CD4-positive, alpha-beta T cell treated with Interferon gamma for 1 hour (primary cell): ENCODE data around the gene BAIAP2L2.
"Not testable (repeated sequence)": the region's sequence is repeated elsewhere in the genome, so short reads cannot be mapped to it uniquely, and the experiment has no call there.

Experiments used
- DNase-seq: peaks from one replicate; pipeline ENCODE4 v3.0.0-alpha.2; 2020

The BAIAP2L2 gene

GRCh38 chr22:38080474-38080849 lies 30.0 kb downstream of the BAIAP2L2 start:
- no peak for DNase-seq

GRCh38 chr22:38079804-38080203 lies 30.7 kb downstream of the BAIAP2L2 start:
- DNase-seq: no peak

- DNase-seq: not testable (repeated sequence)
These were observed 31.3 kb downstream of the BAIAP2L2 start for GRCh38 chr22:38079208-38079607.

GRCh38 chr22:38078046-38078840 lies 32.2 kb downstream of the BAIAP2L2 start:
- no peak for DNase-seq

GRCh38 chr22:38077595-38077994 lies 32.9 kb downstream of the BAIAP2L2 start:
- DNase-seq: no peak

GRCh38 chr22:38077096-38077495 lies 33.4 kb downstream of the BAIAP2L2 start:
- no peak for DNase-seq

- no peak for DNase-seq
These were observed 34.5 kb downstream of the BAIAP2L2 start for GRCh38 chr22:38075961-38076360.

GRCh38 chr22:38075105-38075825 lies 35.2 kb downstream of the BAIAP2L2 start:
- no peak for DNase-seq

GRCh38 chr22:38074181-38075104 lies 36.0 kb downstream of the BAIAP2L2 start:
- DNase-seq: no peak

GRCh38 chr22:38073150-38074130 lies 37.0 kb downstream of the BAIAP2L2 start:
- no peak for DNase-seq

GRCh38 chr22:38072322-38073149 lies 37.9 kb downstream of the BAIAP2L2 start:
- no peak for DNase-seq

- no peak for DNase-seq
These were observed 38.8 kb downstream of the BAIAP2L2 start for GRCh38 chr22:38071421-38072321.

- no peak for DNase-seq
These were observed 40.1 kb downstream of the BAIAP2L2 start for GRCh38 chr22:38070250-38070921.

- no peak for DNase-seq
These were observed 40.9 kb downstream of the BAIAP2L2 start for GRCh38 chr22:38069372-38070249.

GRCh38 chr22:38068641-38069371 lies 41.7 kb downstream of the BAIAP2L2 start:
- DNase-seq: no peak

GRCh38 chr22:38067761-38068360 lies 42.6 kb downstream of the BAIAP2L2 start:
- no peak for DNase-seq

GRCh38 chr22:38067028-38067415 lies 43.5 kb downstream of the BAIAP2L2 start:
- no peak for DNase-seq
